GM19328 (cell line): ENCODE data around the gene ENAH.
"Not testable (repeated sequence)": the region's sequence is repeated elsewhere in the genome, so short reads cannot be mapped to it uniquely, and the experiment has no call there.

Experiments
- ATAC-seq: cut with Tn5 transposase; IDR thresholded peaks from one replicate; pipeline ENCODE4 v1.9.1; 2021; ENCODE audit warnings: mild to moderate bottlenecking, moderate library complexity; ENCODE audit not compliant: unreplicated experiment

The ENAH gene

GRCh38 chr1:225651376-225651871 lies 1.5 kb downstream of the ENAH start:
- no peak for ATAC-seq

GRCh38 chr1:225650179-225650578 lies 2.7 kb downstream of the ENAH start:
- no peak for ATAC-seq

GRCh38 chr1:225645194-225645895 lies 7.6 kb downstream of the ENAH start:
- no peak for ATAC-seq

GRCh38 chr1:225644666-225645065 lies 8.3 kb downstream of the ENAH start:
- ATAC-seq = no peak

- ATAC-seq = no peak
Observed at GRCh38 chr1:225642177-225642576, 10.7 kb downstream of the ENAH start.

GRCh38 chr1:225638853-225639252 lies 14.1 kb downstream of the ENAH start:
- ATAC-seq = no peak

- ATAC-seq = no peak
Observed at GRCh38 chr1:225637651-225638199, 15.2 kb downstream of the ENAH start.

GRCh38 chr1:225636992-225637391 lies 15.9 kb downstream of the ENAH start:
- not testable (repeated sequence) for ATAC-seq

GRCh38 chr1:225635649-225636048 lies 17.3 kb downstream of the ENAH start:
- ATAC-seq = no peak

GRCh38 chr1:225632836-225633235 lies 20.1 kb downstream of the ENAH start:
- ATAC-seq = not testable (repeated sequence)

GRCh38 chr1:225631021-225631663 lies 21.8 kb downstream of the ENAH start:
- no peak for ATAC-seq

- ATAC-seq = no peak
Observed at GRCh38 chr1:225629483-225629882, 23.4 kb downstream of the ENAH start.

GRCh38 chr1:225628794-225629193 lies 24.1 kb downstream of the ENAH start:
- not testable (repeated sequence) for ATAC-seq

- ATAC-seq = no peak
Observed at GRCh38 chr1:225627304-225627947, 25.5 kb downstream of the ENAH start.

- ATAC-seq = no peak
Observed at GRCh38 chr1:225626698-225627097, 26.2 kb downstream of the ENAH start.

GRCh38 chr1:225617956-225618355 lies 35.0 kb downstream of the ENAH start:
- no peak for ATAC-seq

GRCh38 chr1:225617479-225617878 lies 35.4 kb downstream of the ENAH start:
- ATAC-seq = no peak

GRCh38 chr1:225615403-225615790 lies 37.5 kb downstream of the ENAH start:
- not testable (repeated sequence) for ATAC-seq

GRCh38 chr1:225613006-225613405 lies 39.9 kb downstream of the ENAH start:
- no peak for ATAC-seq

- no peak for ATAC-seq
Observed at GRCh38 chr1:225612287-225612686, 40.6 kb downstream of the ENAH start.

GRCh38 chr1:225611537-225612223 lies 41.2 kb downstream of the ENAH start:
- no peak for ATAC-seq
